Measurements from ENCODE around the gene RREB1.
A peak's percentile ranks its signal among the peaks of the same experiment; 100 is the strongest.

The RREB1 gene

GRCh38 chr6:7139835-7140470 is 32.2 kb downstream of the RREB1 start:
- DNase-seq = no peak
- in situ Hi-C loops (cut with MboI; ENCODE audit: low pct_unique_long_range_greater_than_20kb, low sequenced_read_pairs) = no loop called here

- DNase-seq = peak; percentile 65
- in situ Hi-C loops (cut with MboI; ENCODE audit: low pct_unique_long_range_greater_than_20kb, low sequenced_read_pairs) = no loop called here
Observed at GRCh38 chr6:7140631-7141378, 33.0 kb downstream of the RREB1 start.

GRCh38 chr6:7142228-7142801 is 34.6 kb downstream of the RREB1 start:
- in situ Hi-C loops (cut with MboI; ENCODE audit: low pct_unique_long_range_greater_than_20kb, low sequenced_read_pairs) = no loop called here
- DNase-seq = no peak

DNA sequence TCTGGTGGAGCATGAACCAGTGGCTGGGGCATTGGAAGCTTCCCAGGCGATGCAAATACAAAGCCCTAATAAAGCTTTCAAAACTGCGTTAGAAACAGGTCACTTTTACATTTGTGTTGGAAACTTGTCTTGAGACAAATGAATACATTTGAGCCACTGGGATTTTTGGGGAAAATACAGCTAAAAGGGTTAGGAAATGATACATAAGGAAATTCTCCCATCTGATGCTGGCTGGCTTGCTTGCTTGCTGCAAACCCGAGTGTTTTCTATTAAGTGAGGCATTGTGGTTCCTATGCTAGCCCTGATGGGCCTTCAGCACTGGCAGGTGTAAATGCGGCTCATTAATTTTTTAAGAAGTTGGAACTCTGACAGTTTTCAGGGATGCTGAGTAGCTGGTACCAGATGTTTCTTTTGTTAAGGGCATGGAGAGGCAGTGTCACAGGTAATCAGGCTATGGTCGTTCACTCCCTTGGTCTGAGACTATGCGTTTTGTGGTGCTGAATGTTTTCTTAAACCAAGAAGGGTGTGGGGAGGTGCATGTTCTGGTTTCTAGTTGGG is 35.2 kb downstream of the RREB1 start:
- in situ Hi-C loops (cut with MboI; ENCODE audit: low pct_unique_long_range_greater_than_20kb, low sequenced_read_pairs) = no loop called here
- DNase-seq = no peak

DNA sequence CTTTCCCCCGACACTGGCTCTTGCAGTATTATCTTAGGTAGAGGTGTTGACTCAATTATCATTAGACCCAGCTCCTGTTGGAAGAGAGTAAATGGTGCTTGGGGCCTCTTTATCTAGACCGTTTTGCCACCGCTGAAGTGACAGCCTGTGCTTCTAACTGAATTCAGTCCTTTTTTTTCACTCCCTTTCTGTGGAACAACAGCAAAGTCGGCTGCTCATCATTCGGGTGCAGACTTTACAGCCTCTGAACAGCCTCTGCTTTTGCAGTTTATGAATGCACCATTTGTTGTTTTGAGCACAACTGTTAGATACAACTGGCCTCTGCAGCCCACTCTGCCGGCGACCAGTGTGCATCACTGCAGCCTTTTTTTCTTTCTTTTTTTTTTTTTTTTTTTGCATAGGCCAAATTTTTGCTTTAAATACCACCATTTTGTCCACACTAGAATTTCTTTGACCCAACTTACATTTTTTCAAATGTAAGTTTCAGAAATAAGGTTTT is 35.8 kb downstream of the RREB1 start:
- in situ Hi-C loops (cut with MboI; ENCODE audit: low pct_unique_long_range_greater_than_20kb, low sequenced_read_pairs) = no loop called here
- DNase-seq = no peak

DNA sequence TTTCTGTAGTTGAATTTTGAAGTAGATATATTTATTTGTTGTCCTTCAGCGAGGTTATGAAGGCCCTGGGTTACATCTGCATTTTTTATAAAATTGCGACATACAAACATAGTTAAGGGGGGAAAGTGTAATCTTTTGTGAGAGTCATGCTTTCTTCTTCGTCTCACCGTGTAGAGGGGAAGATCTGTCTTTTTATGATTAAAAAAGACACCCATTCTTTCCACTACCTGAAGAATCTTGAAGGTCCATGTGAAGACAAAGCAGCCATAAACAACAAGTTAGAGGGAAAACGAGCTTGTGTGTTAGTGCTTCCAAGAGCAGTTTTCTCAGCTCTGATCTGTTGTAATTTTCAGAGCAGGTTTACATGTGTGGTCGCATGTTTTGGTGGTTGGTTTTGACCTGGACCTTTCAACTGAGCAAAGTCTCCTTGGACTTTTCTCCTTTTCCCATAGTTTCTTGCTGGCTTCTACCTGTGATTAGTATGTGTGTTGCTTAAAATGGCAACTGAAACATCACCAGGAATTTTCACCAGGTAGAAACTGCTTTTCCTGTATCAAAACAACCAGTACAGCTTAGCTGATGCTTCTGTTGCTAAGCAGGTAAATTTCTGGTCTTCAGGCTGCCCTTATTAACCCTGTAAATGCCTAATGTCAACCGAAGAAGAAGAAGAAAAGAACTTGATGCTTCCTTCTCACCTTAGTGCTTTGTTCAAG is 37.3 kb downstream of the RREB1 start:
- in situ Hi-C loops (cut with MboI; ENCODE audit: low pct_unique_long_range_greater_than_20kb, low sequenced_read_pairs) = no loop called here
- no peak for DNase-seq

- DNase-seq = no peak
- in situ Hi-C loops (cut with MboI; ENCODE audit: low pct_unique_long_range_greater_than_20kb, low sequenced_read_pairs) = no loop called here
Observed at GRCh38 chr6:7145585-7145884, 37.8 kb downstream of the RREB1 start.

DNA sequence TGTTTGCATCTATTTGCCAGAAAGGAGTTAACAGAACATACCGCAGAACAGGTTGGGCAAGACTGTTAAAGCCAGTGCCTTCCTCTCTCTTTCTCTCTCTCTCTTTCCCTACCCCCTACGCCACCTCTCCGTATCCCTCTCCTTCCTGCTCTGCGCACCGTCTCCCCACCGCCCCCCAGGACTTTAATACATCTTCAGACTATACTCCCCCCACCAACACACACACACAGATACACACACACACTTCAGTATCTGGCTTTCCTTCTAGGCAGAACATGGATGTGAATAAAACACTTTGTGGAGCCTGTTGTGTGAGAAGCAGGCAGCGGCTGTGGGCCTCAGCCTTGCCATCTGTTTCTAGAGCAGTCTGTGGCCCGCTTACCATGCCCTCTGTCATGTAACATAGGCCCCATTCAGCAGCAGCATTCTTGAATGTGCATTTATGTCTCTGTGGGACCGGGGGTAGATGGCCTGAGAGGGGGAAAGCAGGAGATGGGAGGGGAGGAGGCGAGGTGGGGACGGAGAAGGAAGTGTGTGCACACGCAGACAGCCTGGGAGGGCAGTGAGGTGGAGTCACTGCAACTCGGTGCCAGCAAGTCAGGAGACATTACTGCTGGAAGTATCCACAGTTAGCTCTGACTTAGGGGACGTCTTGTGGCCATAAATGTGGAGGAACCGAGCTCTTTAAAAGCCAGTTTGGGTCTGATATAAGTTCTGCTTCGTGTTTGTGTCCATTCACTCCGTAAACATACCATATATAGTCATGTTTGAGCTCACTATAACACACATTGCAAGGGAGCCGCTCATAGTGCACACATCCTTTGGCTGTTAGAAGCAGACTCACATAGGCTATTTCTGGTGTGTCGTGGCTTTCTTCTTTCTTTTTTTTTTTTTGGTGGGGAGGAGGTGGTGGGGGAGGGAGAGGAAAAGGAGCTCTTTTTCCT is 38.4 kb downstream of the RREB1 start:
- peak; percentile 80 for DNase-seq

DNA sequence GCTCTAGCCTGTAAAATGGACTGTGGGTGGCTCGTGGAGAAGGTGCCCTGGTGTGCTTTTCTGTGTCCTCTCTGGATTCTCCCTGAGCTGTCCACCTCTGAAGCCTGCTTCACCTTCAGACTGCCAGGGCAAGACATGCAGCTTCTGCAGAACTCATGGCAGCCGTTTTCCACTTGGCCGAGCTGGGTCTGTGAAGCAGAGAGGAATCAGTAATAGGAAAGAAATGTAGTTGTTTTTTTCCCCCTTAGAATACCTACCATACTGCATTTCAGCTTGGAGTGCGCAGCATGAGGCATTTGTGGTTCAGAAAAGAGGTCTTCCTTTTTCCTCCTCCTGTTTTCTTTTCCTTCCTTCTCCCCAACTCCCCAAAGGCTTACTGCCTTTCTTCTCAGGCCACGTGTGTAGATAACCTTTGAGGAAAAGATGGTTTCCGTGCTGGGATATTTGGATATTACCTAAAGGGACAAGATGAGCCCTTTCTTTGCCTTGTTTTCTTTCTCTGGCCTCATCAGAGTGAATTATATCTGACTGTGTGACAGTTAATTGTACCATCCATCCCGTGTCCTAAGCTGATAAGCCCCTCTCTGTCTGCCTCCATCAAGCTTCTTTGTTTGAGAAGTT is 39.4 kb downstream of the RREB1 start:
- in situ Hi-C loops (cut with MboI; ENCODE audit: low pct_unique_long_range_greater_than_20kb, low sequenced_read_pairs) = no loop called here
- DNase-seq = no peak

More for the DNA sequence above, 38.4 kb downstream of the RREB1 start:
- in situ Hi-C loops (cut with MboI; ENCODE audit: low pct_unique_long_range_greater_than_20kb, low sequenced_read_pairs) = no loop called here

DNA sequence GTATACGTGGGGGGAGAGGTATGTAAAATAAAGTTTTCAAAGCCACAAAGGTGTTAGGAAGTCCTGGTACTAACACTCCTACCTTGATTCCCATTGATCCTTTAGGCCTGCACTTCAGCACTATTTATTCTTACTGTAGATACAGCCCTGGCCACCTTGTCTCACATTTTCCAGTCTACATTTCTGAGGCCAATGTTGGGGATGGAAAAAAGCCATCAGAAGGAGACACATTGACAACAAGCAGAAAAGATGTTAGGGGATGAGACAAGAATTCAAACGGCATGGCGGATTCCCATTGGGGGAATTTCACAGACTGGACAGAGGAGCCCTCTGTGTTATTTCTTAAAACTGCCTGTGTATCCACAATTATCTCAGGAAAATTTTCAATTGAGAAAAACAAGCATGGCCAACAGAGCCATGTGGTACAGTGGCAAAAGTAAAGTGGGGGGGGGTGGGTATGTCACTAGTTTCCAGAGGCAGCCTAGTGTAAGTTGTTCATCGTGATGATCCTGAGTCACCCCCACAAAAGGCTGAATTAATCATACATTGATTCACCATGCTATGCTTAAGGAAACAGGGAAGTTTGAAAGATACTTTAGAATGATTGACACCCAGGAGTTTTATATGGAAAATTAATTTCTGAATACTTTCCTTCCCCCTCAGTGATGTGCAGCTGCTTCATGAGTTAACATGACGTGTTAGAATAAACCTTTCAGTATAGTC is 40.5 kb downstream of the RREB1 start:
- DNase-seq = no peak
- in situ Hi-C loops (cut with MboI; ENCODE audit: low pct_unique_long_range_greater_than_20kb, low sequenced_read_pairs) = no loop called here

GRCh38 chr6:7150381-7151064 is 42.8 kb downstream of the RREB1 start:
- in situ Hi-C loops (cut with MboI; ENCODE audit: low pct_unique_long_range_greater_than_20kb, low sequenced_read_pairs) = no loop called here
- no peak for DNase-seq

GRCh38 chr6:7151381-7151780 is 43.6 kb downstream of the RREB1 start:
- DNase-seq = no peak
- in situ Hi-C loops (cut with MboI; ENCODE audit: low pct_unique_long_range_greater_than_20kb, low sequenced_read_pairs) = no loop called here

DNA sequence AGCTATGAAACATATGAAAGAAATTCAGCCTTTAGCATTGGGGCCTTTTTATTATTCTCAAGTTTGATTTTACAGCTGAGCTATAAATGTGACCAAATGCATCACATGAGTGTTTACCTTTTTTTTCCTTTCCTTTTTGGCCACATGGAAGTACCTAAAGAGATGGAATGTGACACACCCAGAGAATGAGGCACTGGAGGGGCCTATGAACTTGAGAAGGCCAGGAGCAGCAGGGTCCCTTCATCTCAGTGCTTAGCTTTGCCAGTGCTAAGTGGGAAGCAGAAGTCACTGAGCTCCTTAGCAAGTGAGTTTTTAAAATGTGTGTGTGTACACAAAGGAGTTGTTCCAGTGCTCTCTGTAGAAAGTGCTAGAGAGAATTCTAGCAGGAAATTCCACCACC is 44.7 kb downstream of the RREB1 start:
- no peak for DNase-seq
- in situ Hi-C loops (cut with MboI; ENCODE audit: low pct_unique_long_range_greater_than_20kb, low sequenced_read_pairs) = no loop called here

- in situ Hi-C loops (cut with MboI; ENCODE audit: low pct_unique_long_range_greater_than_20kb, low sequenced_read_pairs) = no loop called here
- DNase-seq = no peak
Observed at GRCh38 chr6:7153789-7154188, 46.0 kb downstream of the RREB1 start.

DNA sequence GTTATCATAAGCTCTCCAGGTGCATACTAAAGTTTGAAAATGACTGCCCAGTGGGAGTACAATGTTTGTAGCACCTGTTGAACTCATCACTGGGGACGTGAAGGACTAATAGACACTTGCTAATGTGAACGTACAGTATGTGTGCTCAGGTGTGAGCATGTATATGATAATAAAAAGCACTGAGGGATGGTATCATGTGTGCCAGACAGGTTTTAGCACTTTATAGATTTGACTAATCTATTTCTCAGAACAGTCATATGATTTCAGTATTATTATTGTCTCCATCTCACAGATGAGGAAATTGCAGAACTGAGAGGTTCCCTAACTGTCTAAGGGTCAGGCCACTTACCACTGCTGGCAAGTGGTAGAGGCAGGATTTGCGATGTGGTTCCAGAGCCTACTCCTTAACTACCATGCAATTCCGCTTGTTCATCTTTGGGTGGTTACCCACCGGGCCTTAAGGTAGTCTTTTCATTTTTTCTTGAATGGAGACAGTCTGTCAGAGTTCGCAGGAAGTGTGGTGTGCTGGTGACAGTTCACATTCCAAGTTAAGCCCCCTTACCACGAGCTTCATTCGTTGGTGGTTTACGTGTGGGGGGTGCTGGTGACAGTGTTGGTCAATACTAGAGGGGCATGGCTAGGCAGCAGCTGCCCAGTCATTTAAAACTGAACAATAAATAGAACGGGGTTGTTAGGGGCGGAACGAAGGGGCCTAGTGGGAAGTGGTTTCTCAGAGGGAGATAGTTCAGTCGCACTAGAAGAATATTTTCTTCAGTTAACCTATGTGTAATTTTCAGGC is 46.8 kb downstream of the RREB1 start:
- in situ Hi-C loops (cut with MboI; ENCODE audit: low pct_unique_long_range_greater_than_20kb, low sequenced_read_pairs) = no loop called here
- DNase-seq = peak; percentile 80

DNA sequence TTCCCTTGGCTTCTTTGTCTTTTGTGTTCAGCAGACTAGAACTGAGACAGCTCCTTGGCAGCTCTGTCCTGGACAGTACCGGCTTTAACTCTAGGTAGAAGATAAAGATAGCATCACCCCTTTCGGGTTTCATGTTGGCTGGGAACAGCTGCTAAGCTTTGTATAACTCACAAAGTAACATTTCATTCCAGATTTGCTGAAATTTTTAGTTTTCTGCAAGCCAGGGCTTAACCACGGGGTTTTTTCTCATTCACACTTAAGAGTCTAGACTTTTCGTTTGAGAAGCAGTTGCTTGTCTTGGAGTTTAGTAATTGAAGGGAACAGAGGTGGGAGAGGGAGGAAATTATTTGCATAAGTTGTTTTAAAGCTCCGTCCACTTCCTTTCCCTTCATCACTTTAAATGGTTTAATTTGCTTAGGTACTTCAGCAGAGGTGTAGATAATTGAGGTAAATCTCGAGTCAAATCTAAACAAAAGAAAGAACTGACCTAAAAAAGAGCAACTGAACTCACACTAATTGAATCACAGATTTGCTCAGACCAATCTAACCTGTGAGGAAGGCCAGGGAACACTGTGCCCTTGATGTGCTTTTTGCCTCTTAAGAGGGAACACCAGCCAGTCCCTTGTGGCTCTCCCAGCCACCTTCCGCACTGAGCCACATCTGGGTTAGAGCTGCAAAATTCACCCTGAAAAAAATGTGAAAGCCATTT is 48.3 kb downstream of the RREB1 start:
- DNase-seq = no peak

More for the DNA sequence above, 48.3 kb downstream of the RREB1 start:
- in situ Hi-C loops (cut with MboI; ENCODE audit: low pct_unique_long_range_greater_than_20kb, low sequenced_read_pairs) = no loop called here
